Body of pancreas (tissue), 4 donors: ENCODE results near the gene ABCG1. TPM values are rescaled to one million over a fixed set of nuclear protein-coding genes. Genes with fewer than 3 reads are reported as not detected.

Experiments used
- ATAC-seq: fragments of 150-250 bp; one replicate; pipeline ENCODE4 v1.9.1; 2016
- DNase-seq, 4 donors: peaks; one replicate each; pipeline ENCODE4 v3.0.0-alpha.2; 2019
- H3K27ac ChIP-seq, 4 donors: fragments of 200-600 bp; sonication (generic); 1 replicate in 3 of 4; 2 replicates in 1 of 4; pipeline versions ENCODE4 v1.5.1 to v1.6.1; 2016 to 2019; ENCODE audit warnings: mild to moderate bottlenecking in 1 of 4, mixed read lengths in 1 of 4, moderate library complexity in 1 of 4
- H3K27me3 ChIP-seq, 2 donors: fragments of 200-600 bp; sonication (generic); one replicate each; pipeline ENCODE4 v1.6.0; 2016; ENCODE audit warnings: mild to moderate bottlenecking in 1 of 2
- H3K36me3 ChIP-seq, 2 donors: fragments of 200-600 bp; sonication (generic); replicated peaks in 1 of 2; 2 replicates each; pipeline ENCODE4 v1.5.1; 2016; ENCODE audit warnings: low read depth in 2 of 2; ENCODE audit not compliant: insufficient read depth in 1 of 2
- H3K4me1 ChIP-seq: fragments of 200-600 bp; sonication (generic); one replicate; pipeline ENCODE4 v1.6.0; 2016
- H3K4me3 ChIP-seq, 2 donors: fragments of 200-600 bp; sonication (generic); 1 replicate in 1 of 2; 2 replicates in 1 of 2; pipeline ENCODE4 v1.5.1; 2016 to 2019
- H3K9me3 ChIP-seq, 3 donors: fragments of 200-600 bp; sonication (generic); 1 replicate in 2 of 3; 2 replicates in 1 of 3; pipeline ENCODE4 v1.5.1; 2016
- POLR2A ChIP-seq, 3 donors: fragments of 450-650 bp; IDR thresholded peaks; one replicate each; pipeline ENCODE4 v1.6.1; 2016; ENCODE audit warnings: antibody characterized with exemption in 3 of 3, mild to moderate bottlenecking in 2 of 3
- WGBS, 2 donors: methylation state at CpG; one replicate each; pipeline ENCODE4 v1.1.5; 2017; 5-methylcytosine and 5-hydroxymethylcytosine counted together
- intact Hi-C: fragments of 100-400 bp; cut with DNase I; formaldehyde crosslinking; loops from one replicate; pipeline ENCODE4 v1.15.1; 2023
- total RNA-seq, 2 donors: library from RNA; depleted of rRNA; stranded (reverse); fragments of >200 nt; gene quantifications; one replicate each; pipeline ENCODE4 v1.1.0, GENCODE V29; 2016
- TF ChIP-seq, protein P1 (sequence below), 7 experiments: fragments of 450-650 bp in 4 of 7; fragments of 200-600 bp in 3 of 7; sonication (generic) in 3 of 7; IDR thresholded peaks; one replicate each; pipeline ENCODE4 v1.5.1; 2016 to 2019; ENCODE audit warnings: antibody characterized with exemption in 7 of 7

ABCG1 gene
- total RNA-seq, 2 donors from 2014 or later = 7.5 to 7.6 TPM

DNA sequence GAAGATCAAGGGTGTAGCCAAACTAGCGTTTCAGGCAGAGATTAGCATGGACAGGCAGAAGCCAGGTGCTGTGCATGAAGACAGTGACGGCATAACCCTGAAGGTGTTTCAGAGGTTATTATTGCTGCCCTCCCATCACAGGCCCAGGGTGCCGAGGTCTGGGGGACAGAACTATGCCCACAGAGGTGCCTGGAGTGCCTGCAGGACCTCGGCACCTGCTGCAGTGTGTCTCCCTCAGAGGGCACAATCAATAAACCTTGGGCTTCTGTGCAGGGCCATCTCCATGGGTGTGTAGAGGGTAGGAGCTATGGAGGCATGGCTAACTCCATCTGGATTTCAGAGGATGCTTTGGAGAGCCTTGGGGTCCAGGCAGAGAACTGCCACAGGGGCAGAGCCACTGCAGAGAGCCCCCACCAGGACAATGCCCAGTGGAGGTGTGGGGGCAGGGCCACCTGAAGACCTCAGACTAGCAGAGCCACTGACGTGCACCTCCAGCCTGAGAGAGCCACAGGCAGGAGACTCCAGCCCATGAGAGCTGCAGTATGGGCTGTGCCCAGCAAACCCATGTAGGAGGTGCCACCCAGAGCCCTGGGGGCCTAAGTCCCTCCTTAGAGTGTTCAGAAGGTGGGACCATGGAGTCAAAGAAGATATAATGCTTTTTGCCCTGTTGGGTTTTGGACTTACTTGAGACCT lies 5.7 kb upstream of the ABCG1 start:
- 78 to 90% methylated on average over 3 to 5 of the region's 5 CpGs for WGBS, 2 donors
- H3K27me3 ChIP-seq = no peaks in the 10 kb centered on the region
- no peak overlapping the region for H3K27ac ChIP-seq
- no peaks in the 10 kb centered on the region for H3K4me1 ChIP-seq
- no peak for ATAC-seq
- DNase-seq = peak in 1 of 4 donors; percentile 5
- no peaks in the 10 kb centered on the region for H3K9me3 ChIP-seq
- intact Hi-C loops = no loop called here
- H3K36me3 ChIP-seq = no peaks in the 10 kb centered on the region
- TF ChIP-seq, protein P1, sequence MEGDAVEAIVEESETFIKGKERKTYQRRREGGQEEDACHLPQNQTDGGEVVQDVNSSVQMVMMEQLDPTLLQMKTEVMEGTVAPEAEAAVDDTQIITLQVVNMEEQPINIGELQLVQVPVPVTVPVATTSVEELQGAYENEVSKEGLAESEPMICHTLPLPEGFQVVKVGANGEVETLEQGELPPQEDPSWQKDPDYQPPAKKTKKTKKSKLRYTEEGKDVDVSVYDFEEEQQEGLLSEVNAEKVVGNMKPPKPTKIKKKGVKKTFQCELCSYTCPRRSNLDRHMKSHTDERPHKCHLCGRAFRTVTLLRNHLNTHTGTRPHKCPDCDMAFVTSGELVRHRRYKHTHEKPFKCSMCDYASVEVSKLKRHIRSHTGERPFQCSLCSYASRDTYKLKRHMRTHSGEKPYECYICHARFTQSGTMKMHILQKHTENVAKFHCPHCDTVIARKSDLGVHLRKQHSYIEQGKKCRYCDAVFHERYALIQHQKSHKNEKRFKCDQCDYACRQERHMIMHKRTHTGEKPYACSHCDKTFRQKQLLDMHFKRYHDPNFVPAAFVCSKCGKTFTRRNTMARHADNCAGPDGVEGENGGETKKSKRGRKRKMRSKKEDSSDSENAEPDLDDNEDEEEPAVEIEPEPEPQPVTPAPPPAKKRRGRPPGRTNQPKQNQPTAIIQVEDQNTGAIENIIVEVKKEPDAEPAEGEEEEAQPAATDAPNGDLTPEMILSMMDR (IDR thresholded peaks at IDR 0.05) = no peak
- no peak for TF ChIP-seq POLR2A (IDR thresholded peaks at IDR 0.05)
- H3K4me3 ChIP-seq = no peak overlapping the region

DNA sequence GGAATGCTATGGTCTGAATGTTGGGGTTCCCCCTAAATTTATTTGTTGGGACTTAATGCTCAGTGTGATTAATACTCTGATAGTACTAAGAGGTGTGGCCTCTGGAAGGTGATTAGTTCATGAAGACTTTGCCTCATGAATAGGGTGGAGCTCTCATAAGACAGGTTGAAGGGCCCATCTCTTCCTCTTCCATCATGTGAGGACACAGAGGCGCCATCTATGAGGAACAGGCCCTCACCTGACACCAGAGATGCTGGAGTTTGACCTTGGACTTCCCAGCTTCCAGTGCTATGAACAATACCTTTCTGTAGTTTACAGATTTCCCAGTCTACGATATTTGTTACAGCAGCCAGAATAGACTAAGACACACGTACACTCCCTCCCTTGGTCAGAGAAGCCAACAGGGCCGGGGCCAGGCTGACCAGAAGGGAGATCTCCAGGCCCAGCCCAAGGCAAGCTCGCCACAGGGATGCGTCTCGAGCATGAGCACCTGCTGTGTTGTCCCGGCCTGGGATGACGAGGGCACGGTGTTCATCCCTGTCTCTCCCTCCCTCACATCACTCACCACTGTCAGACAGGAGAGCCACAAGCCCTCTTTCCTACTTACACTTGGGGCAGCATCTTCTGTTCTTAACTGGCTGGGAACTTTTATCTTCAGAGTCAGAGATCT lies 4.7 kb upstream of the ABCG1 start:
- WGBS, 2 donors = 94 to 97% methylated on average over 8 to 10 of the region's 10 CpGs
- TF ChIP-seq, protein P1 (IDR thresholded peaks at IDR 0.05) = no peak
- TF ChIP-seq POLR2A (IDR thresholded peaks at IDR 0.05) = no peak
- Histone ChIP-seq H3K27me3 (peaks cover 0 to 1% of the 10 kb centered on the region in 2 donors), H3K36me3 (no peaks in the 10 kb centered on the region), H3K27ac (no peak overlapping the region), H3K9me3 (no peaks in the 10 kb centered on the region), H3K4me1 (peaks cover 5% of the 10 kb centered on the region), H3K4me3 (no peak overlapping the region)
- ATAC-seq (no peak), DNase-seq (peak in 1 of 4 donors; percentile 4)
- intact Hi-C loops = no loop called here

DNA sequence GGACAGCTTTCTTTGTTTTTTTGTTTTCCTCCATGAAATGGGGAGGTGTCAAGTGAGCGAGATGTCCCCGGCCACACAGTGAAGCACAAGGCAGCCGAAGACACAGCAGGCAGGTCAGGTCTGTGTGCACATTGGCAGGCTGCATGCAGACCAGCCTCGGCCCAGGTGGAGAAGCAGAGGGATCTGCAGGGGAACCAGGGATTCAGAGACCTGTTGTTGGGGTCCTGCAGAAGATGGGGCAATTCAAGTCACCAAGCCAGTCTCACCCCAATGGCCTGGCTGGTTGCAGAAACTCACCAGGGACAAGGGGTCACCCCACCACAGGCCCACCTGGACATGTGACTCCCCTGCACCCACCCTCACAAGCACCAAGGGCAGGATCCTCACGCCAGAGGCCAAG lies 4.0 kb upstream of the ABCG1 start:
- WGBS, 2 donors = 83 to 86% methylated on average over 4 to 5 of the region's 5 CpGs
- peaks cover 0 to 7% of the 10 kb centered on the region in 2 donors for H3K27me3 ChIP-seq
- peaks cover 12% of the 10 kb centered on the region for H3K4me1 ChIP-seq
- ATAC-seq (no peak), DNase-seq (peak in 1 of 4 donors; percentile 7)
- no peak overlapping the region for H3K4me3 ChIP-seq
- no peaks in the 10 kb centered on the region for H3K36me3 ChIP-seq
- no peak overlapping the region for H3K27ac ChIP-seq
- H3K9me3 ChIP-seq = no peaks in the 10 kb centered on the region
- TF ChIP-seq, protein P1 (IDR thresholded peaks at IDR 0.05) = no peak
- TF ChIP-seq POLR2A (IDR thresholded peaks at IDR 0.05) = no peak
- intact Hi-C loops = no loop called here

DNA sequence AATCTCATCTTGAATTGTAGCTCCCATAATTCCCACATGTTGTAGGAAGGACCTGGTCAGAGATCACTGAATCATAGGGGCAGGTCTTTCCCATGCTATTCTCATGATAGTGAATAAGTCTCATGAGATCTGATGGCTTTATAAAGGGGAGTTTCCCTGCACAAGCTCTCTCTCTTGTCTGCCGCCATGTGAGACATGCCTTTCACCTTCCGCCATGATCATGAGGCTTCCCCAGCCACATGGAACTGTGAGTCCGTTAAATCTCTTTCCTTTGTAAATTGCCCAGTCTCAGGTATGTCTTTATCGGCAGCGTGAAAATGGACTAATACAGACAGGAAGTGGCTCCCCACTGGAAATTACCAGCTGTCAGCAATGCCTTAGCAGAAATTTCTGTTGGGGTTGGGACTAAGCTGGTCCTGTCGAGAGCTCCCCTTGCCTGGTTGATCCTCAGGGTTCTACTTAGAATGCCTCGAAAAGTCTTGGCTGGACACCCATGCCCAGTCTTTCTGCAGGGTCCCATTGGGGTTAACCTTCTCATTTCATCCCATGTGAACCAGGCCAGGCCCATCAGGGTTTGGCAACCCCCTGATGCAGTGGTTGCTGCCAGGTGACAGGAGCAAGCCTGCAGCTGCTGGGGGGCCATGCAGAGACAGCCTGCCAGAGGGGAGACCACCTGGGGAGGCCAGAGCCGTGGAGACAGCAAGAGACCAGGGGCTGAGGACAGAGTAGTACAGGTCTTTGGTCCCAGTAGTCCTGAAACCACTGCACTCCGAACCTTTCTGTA lies 2.8 kb upstream of the ABCG1 start:
- Histone ChIP-seq H3K27me3 (peaks cover 0 to 7% of the 10 kb centered on the region in 2 donors), H3K4me3 (no peak overlapping the region), H3K4me1 (peaks cover 20% of the 10 kb centered on the region), H3K27ac (no peak overlapping the region), H3K9me3 (no peaks in the 10 kb centered on the region), H3K36me3 (no peaks in the 10 kb centered on the region)
- TF ChIP-seq, protein P1 (IDR thresholded peaks at IDR 0.05) = no peak
- no peak for TF ChIP-seq POLR2A (IDR thresholded peaks at IDR 0.05)
- 94 to 96% methylated on average over 6 to 9 of the region's 9 CpGs for WGBS, 2 donors
- peak in 1 of 4 donors; percentile 5 for DNase-seq
- no peak for ATAC-seq
- intact Hi-C loops = no loop called here
